ENCODE results near the gene BEND5. TPM values are rescaled to one million over a fixed set of nuclear protein-coding genes. Genes with fewer than 3 reads are reported as not detected.

The BEND5 gene, protein sequence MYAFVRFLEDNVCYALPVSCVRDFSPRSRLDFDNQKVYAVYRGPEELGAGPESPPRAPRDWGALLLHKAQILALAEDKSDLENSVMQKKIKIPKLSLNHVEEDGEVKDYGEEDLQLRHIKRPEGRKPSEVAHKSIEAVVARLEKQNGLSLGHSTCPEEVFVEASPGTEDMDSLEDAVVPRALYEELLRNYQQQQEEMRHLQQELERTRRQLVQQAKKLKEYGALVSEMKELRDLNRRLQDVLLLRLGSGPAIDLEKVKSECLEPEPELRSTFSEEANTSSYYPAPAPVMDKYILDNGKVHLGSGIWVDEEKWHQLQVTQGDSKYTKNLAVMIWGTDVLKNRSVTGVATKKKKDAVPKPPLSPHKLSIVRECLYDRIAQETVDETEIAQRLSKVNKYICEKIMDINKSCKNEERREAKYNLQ
- total RNA-seq (1 to 10 TPM; 4.0 to 7.9 (median 5.1) TPM), polyA plus RNA-seq (3.8 TPM)
- long read RNA-seq, donor 1, transcript BEND5-201 (6 exons, 1,716 nt) = major isoform, 8 of 10 reads
- long read RNA-seq, donor 1, partial matches to known transcripts = 0 of 10 reads
- long read RNA-seq, donor 1, other reads (novel, unspliced or antisense) = 1 of 10 reads
- long read RNA-seq, donor 2, partial matches to known transcripts = 2 of 6 reads
- long read RNA-seq, donor 2, other reads (novel, unspliced or antisense) = 1 of 6 reads
- long read RNA-seq, donor 3, transcript BEND5-201 (6 exons, 1,716 nt) = major isoform, 6 of 12 reads
- long read RNA-seq, donor 3, partial matches to known transcripts = 0 of 12 reads
- long read RNA-seq, donor 3, other reads (novel, unspliced or antisense) = 5 of 12 reads
- long read RNA-seq, donor 4, partial matches to known transcripts = 2 of 5 reads
- long read RNA-seq, donor 4, other reads (novel, unspliced or antisense) = 1 of 5 reads

DNA sequence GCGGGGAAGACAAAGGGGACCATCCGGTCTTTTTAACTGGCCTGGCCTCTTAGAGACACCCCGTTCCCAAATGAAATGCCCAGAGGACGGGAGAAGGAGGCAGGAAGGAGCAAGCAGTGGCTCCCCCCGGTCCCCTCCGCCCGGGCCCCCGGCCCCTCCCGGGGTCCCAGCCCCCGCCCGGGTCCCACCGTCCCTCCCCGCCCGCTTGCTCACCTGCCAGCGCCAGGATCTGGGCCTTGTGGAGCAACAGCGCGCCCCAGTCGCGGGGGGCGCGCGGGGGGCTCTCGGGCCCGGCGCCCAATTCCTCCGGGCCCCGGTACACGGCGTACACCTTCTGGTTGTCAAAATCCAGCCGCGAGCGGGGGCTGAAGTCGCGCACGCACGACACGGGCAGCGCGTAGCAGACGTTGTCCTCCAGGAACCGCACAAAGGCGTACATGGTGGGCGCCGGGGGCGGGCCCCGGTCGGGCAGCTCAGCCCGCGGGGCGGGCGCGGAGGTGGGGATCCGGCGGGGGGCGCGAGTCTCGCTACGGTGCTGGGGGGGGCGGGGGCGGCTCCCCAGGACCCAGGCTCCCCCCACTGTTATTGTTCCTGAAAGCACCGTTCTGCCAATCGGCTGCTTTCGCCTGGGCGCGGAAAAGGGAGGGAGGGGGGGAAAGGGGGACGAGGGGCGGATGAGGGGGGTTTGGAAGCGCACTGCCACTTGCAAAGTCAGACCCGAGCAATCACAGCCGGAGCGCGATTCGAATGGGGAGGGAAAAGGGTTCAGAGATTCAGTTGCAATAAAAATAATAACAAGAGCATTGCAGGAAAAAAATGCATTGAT lies at the start of gene BEND5:
Gene BEND5, minus strand, starts transcription at position 499 of the 826 bp plus-strand sequence. Its CDS starts 60 bp downstream, at position 439.
- Histone ChIP-seq H3K27me3 (ENCODE audit: control insufficient read depth, insufficient read depth) (no peaks in the 10 kb centered on the region), H3K27ac (ENCODE audit: low read length) (peak within 1 kb of the TSS; percentile 8), H3K4me1 (ENCODE audit: control insufficient read depth, insufficient read depth, low read length) (peaks cover 8% of the 10 kb centered on the region), H3K9me3 (ENCODE audit: control insufficient read depth, low read length) (no peaks in the 10 kb centered on the region), H3K4me3 (ENCODE audit: low read length) (peak within 1 kb of the TSS; percentile 96)
- intact Hi-C loops (cut with DNase I) = no loop called here
- ATAC-seq = peak; percentile 83 to 84
- peak; percentile 57 to 81 (median 79) for DNase-seq
- WGBS = 1% methylated on average over 73 of the region's 73 CpGs

- ATAC-seq = peak in 1 of 2 donors; percentile 38
- Histone ChIP-seq H3K27ac (ENCODE audit: low read length) (no peak overlapping the region), H3K4me3 (ENCODE audit: low read length) (no peak overlapping the region), H3K27me3 (ENCODE audit: control insufficient read depth, insufficient read depth) (no peaks in the 10 kb centered on the region), H3K4me1 (ENCODE audit: control insufficient read depth, insufficient read depth, low read length) (no peaks in the 10 kb centered on the region), H3K9me3 (ENCODE audit: control insufficient read depth, low read length) (no peaks in the 10 kb centered on the region)
- peak in 1 of 3 donors; percentile 30 for DNase-seq
- intact Hi-C loops (cut with DNase I) = loop anchor here in 1 of 4 donors (10.0 kb wide), 1 partner anchor 248 kb away; no protein-coding TSS in a partner anchor
Observed at GRCh38 chr1:48823168-48823567, 46.5 kb upstream of the BEND5 start.

GRCh38 chr1:48820491-48820890 lies 43.8 kb upstream of the BEND5 start:
- H3K27me3 ChIP-seq (ENCODE audit: control insufficient read depth, insufficient read depth) = no peaks in the 10 kb centered on the region
- no peak for ATAC-seq
- H3K4me1 ChIP-seq (ENCODE audit: control insufficient read depth, insufficient read depth, low read length) = no peaks in the 10 kb centered on the region
- no peaks in the 10 kb centered on the region for H3K9me3 ChIP-seq (ENCODE audit: control insufficient read depth, low read length)
- intact Hi-C loops (cut with DNase I) = loop anchor here in 1 of 4 donors (10.0 kb wide), 1 partner anchor 246 kb away; no protein-coding TSS in a partner anchor
- 90% methylated on average over 3 of the region's 3 CpGs for WGBS
- H3K27ac ChIP-seq (ENCODE audit: low read length) = no peak overlapping the region
- no peak for DNase-seq
- H3K4me3 ChIP-seq (ENCODE audit: low read length) = no peak overlapping the region

GRCh38 chr1:48817505-48818114 lies 40.9 kb upstream of the BEND5 start:
- Histone ChIP-seq H3K4me3 (ENCODE audit: low read length) (no peak overlapping the region), H3K27me3 (ENCODE audit: control insufficient read depth, insufficient read depth) (no peaks in the 10 kb centered on the region), H3K9me3 (ENCODE audit: control insufficient read depth, low read length) (no peaks in the 10 kb centered on the region), H3K4me1 (ENCODE audit: control insufficient read depth, insufficient read depth, low read length) (no peaks in the 10 kb centered on the region), H3K27ac (ENCODE audit: low read length) (no peak overlapping the region)
- DNase-seq (peak; percentile 61 to 83 (median 80)), ATAC-seq (peak; percentile 71 to 82)
- WGBS = 51% methylated on average over 4 of the region's 4 CpGs
- intact Hi-C loops (cut with DNase I) = loop anchor here in 2 of 4 donors (5.0 to 10.0 kb wide), 2 partner anchors 143 to 245 kb away; no protein-coding TSS in a partner anchor

DNA sequence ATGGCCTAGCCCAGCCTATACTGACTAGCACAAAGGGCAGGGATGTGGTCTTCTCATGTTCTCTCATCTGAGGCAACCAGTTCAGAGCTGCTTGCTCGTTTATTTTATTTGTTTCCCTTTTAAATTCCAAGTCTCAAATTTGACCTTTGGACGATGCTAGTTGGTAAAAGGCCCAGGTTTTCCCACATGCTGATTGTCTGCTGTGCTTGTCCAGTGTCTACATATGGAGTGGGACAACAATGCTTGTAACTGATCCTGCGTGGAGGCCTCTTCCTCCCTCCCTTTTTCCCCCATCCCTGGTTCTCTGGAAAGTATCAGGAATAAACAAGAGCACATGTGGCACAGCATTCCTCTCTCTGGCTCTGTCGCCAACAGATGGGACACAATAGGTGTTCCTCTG lies 34.0 kb upstream of the BEND5 start:
- Histone ChIP-seq H3K27ac (ENCODE audit: low read length) (no peak overlapping the region), H3K4me1 (ENCODE audit: control insufficient read depth, insufficient read depth, low read length) (no peaks in the 10 kb centered on the region), H3K9me3 (ENCODE audit: control insufficient read depth, low read length) (no peaks in the 10 kb centered on the region), H3K4me3 (ENCODE audit: low read length) (no peak overlapping the region), H3K27me3 (ENCODE audit: control insufficient read depth, insufficient read depth) (no peaks in the 10 kb centered on the region)
- DNase-seq = no peak
- no peak for ATAC-seq
- intact Hi-C loops (cut with DNase I) = loop anchor here in 1 of 4 donors (10.0 kb wide), 1 partner anchor 136 kb away; no protein-coding TSS in a partner anchor
- 61% methylated on average over 4 of the region's 4 CpGs for WGBS

GRCh38 chr1:48808496-48808895 lies 31.8 kb upstream of the BEND5 start:
- Histone ChIP-seq H3K9me3 (ENCODE audit: control insufficient read depth, low read length) (no peaks in the 10 kb centered on the region), H3K27ac (ENCODE audit: low read length) (no peak overlapping the region), H3K4me1 (ENCODE audit: control insufficient read depth, insufficient read depth, low read length) (no peaks in the 10 kb centered on the region), H3K27me3 (ENCODE audit: control insufficient read depth, insufficient read depth) (no peaks in the 10 kb centered on the region), H3K4me3 (ENCODE audit: low read length) (no peak overlapping the region)
- WGBS = 45% methylated on average over 3 of the region's 3 CpGs
- ATAC-seq (peak in 1 of 2 donors; percentile 48), DNase-seq (peak in 2 of 3 donors; percentile 15 to 48)
- intact Hi-C loops (cut with DNase I) = no loop called here

GRCh38 chr1:48807554-48808260 lies 31.0 kb upstream of the BEND5 start:
- no peak overlapping the region for H3K27ac ChIP-seq (ENCODE audit: low read length)
- intact Hi-C loops (cut with DNase I) = no loop called here
- ATAC-seq (peak in 1 of 2 donors; percentile 52), DNase-seq (peak; percentile 27 to 53 (median 39))
- no peaks in the 10 kb centered on the region for H3K9me3 ChIP-seq (ENCODE audit: control insufficient read depth, low read length)
- H3K27me3 ChIP-seq (ENCODE audit: control insufficient read depth, insufficient read depth) = no peaks in the 10 kb centered on the region
- H3K4me1 ChIP-seq (ENCODE audit: control insufficient read depth, insufficient read depth, low read length) = no peaks in the 10 kb centered on the region
- WGBS = 52% methylated on average over 4 of the region's 4 CpGs
- no peak overlapping the region for H3K4me3 ChIP-seq (ENCODE audit: low read length)

- Histone ChIP-seq H3K4me1 (ENCODE audit: control insufficient read depth, insufficient read depth, low read length) (no peaks in the 10 kb centered on the region), H3K27me3 (ENCODE audit: control insufficient read depth, insufficient read depth) (no peaks in the 10 kb centered on the region), H3K27ac (ENCODE audit: low read length) (no peak overlapping the region), H3K4me3 (ENCODE audit: low read length) (no peak overlapping the region), H3K9me3 (ENCODE audit: control insufficient read depth, low read length) (no peaks in the 10 kb centered on the region)
- intact Hi-C loops (cut with DNase I) = no loop called here
- DNase-seq (no peak), ATAC-seq (no peak)
Observed at GRCh38 chr1:48803474-48803873, 26.8 kb upstream of the BEND5 start.

DNA sequence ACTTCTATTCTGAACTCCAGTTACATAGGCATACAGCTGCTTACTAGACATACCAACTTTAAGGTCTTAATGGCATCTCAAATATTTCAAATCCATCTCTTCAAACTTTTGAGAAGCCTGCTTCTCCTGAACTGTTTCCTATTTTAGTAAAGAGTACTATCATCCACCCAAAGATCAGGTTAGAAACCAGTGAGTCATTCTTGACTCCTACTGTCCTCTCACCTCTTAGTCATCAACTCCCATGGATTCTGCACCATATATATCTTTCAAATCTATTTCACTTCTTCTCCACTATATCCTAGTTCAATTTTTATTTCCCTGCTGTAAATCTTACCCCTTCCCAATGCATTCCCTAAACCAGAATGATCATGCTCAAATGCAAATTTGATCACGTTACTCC lies 18.1 kb upstream of the BEND5 start:
- WGBS = 0% methylated on average over 1 of the region's 1 CpG
- H3K9me3 ChIP-seq (ENCODE audit: control insufficient read depth, low read length) = no peaks in the 10 kb centered on the region
- intact Hi-C loops (cut with DNase I) = no loop called here

More for the DNA sequence above, 18.1 kb upstream of the BEND5 start:
- ATAC-seq (no peak), DNase-seq (no peak)
- Histone ChIP-seq H3K27me3 (ENCODE audit: control insufficient read depth, insufficient read depth) (no peaks in the 10 kb centered on the region), H3K4me1 (ENCODE audit: control insufficient read depth, insufficient read depth, low read length) (no peaks in the 10 kb centered on the region), H3K27ac (ENCODE audit: low read length) (no peak overlapping the region), H3K4me3 (ENCODE audit: low read length) (no peak overlapping the region)

Measured in right cardiac atrium (tissue), 5 donors.